Activated CD4-positive, alpha-beta T cell treated with anti-CD3 and anti-CD28 coated beads, Interleukin-2, amount 50 U/mL, for 48 hours (primary cell): Measurements from ENCODE around the gene RASGRF1.
A peak's percentile ranks its signal among the peaks of the same experiment; 100 is the strongest.

Source experiments
- DNase-seq, 2 experiments: peaks; one replicate each; pipeline ENCODE4 v3.0.0-alpha.2; 2020

The RASGRF1 gene

GRCh38 chr15:79101866-79102581 lies 11.4 kb upstream of the RASGRF1 start:
- no peak for DNase-seq

- DNase-seq: no peak
Observed at GRCh38 chr15:79099692-79100091, 9.1 kb upstream of the RASGRF1 start.

DNA sequence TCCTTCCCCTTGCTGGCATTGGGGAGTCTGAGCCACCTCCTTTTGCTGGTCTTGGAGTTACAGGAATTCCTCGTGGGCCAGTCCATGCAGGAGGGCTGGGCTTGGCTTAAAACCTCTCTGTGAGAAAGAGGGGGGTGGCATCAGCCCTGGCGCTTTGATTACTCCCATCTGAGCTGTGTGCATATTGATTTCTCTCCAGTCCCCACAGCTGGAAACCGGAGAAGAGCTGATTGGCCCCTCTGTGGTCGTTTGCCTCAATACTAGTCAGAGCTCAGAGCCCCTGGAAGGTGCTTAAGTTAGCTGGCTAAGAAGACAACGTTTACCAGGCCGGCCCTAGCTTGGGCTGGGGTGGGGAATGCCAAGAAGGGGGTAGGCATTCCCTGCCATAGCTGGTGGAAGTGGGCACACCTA lies 4.0 kb upstream of the RASGRF1 start:
- no peak for DNase-seq

DNA sequence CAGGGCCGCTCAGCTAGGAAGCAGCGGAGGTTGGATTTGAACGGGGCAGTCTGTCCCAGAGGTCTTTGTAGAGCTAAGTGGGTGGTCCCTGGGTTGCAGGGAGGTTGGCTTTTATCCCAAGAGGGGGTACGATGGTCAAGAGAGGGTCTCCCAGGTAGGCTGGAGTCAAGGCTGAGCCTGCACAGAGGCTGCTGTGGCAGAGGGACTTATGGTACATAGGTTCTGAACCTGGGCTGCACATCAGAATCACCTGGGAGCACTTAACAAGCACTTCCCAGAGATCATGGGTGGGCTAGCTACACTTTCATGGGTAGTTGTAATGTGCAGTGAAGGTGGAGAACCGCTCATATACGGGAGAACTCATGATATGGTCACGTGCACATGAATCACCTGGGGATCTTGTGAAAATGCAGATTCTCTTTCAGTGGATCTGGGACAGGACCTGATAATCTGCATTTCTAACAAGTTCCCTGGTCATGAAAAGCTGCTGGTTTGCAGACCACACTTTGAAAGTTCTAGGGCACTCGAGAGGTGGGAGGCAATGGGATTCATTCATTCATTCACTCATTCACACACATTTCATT lies 2.9 kb upstream of the RASGRF1 start:
- no peak for DNase-seq

DNA sequence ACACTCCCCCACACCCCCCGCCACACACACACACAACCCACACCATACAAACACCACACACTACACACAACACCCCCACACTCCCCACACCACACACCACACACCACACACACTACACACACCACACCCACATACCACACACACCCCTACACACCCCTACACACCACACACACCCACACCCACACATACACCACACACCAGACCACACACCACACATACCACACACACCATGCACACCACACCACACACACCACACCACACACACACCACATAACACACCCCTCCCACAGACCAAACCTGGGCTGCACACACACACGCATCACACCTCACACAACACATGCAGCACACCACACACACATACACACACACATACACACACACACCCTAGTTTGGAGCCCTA lies 1.8 kb upstream of the RASGRF1 start:
- no peak for DNase-seq

GRCh38 chr15:79091204-79091867 lies 756 bp upstream of the RASGRF1 start:
- DNase-seq: peak; percentile 20 to 34

DNA sequence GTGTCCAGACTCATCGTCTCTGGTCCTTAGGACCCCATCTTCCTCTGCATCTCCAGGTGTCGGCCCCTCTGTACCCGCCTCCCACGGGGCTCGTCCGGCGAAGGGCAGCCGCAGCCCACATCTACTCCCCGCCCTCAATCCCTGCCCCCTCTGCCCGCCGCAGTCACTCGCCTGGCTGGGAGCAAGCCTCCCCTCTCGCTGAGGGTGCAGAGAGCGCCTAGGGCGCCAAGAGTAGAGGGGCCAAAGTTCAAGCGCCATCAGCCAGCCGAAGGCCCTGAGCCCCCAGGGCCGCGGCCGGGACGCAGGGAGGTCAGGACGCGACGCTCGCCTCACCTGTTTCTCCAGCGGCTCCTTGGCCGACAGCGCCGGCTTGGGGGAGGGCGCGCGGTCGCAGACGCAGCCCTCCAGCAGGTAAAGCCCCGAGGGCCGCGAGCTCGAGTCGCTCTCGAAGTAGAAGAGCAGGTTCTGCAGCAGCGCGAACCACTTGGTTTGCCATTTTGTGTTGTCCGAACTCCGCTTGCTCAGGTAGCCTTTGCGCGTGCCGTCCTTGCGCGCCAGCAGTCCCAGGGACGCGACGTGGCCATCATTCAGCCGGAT lies 592 bp downstream of the RASGRF1 start:
- no peak for DNase-seq

- no peak for DNase-seq
Observed at GRCh38 chr15:79089331-79089889, 1.2 kb downstream of the RASGRF1 start.

DNA sequence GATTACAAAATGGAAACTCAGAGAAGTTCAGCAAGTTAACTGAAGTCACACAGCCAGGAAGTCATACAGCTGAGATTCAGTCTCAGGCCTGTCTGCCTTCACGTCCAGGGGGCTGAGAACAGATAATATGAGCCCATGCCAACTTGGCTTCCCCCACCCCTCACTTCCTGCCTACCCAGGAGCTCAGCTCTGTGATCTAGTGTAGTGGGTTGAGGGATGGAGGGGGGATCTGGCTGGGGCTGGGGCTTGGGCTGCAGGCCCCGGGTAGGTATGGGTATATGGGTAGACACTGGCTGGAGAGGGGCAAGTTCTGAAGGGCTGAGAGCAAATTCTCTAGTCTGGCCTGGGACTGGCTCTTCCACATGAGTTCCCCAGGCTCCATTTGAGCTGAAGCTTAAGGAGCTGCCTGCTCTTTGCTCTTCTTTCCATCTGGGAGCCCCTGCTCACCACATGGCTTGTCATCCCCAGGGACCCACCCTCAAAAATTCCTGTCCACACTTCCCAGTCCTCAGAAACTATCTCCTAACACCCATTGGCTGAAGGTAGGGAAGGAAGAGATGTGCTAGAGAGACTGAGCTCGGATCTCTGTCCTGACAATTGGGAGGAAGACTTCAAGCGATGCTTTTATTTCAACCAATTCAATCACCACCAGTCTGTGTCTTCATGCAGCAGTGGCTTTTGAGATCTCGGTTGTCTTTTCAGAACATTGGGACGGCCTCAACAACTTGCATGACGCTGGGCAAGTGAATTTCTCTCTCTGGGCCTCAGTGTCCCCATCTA lies 2.0 kb downstream of the RASGRF1 start:
- no peak for DNase-seq

- DNase-seq: no peak
Observed at GRCh38 chr15:79086814-79087213, 3.8 kb downstream of the RASGRF1 start.

GRCh38 chr15:79084308-79084968 lies 6.1 kb downstream of the RASGRF1 start:
- DNase-seq: no peak

DNA sequence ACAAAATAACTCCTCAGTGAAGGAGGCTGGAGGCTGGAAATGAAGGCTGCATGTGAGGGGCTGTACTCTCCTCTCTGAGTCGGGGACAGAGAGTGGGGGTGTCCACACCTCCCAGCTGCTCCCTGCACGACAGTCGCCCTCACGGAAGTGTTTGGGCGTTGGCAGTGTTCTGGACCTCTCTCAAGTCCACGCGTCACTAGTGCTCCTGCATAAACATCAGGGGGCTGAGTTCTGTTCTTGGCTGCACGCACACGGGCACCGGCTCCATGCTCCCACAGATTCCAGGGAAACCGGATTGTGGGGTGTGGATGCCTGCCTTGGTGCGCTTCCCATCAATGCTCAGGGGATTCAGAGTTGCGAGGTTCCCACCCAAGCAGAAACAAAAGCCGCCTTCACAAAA lies 7.4 kb downstream of the RASGRF1 start:
- no peak for DNase-seq

GRCh38 chr15:79082363-79083070 lies 8.1 kb downstream of the RASGRF1 start:
- DNase-seq: no peak

GRCh38 chr15:79078763-79079410 lies 11.7 kb downstream of the RASGRF1 start:
- no peak for DNase-seq

DNA sequence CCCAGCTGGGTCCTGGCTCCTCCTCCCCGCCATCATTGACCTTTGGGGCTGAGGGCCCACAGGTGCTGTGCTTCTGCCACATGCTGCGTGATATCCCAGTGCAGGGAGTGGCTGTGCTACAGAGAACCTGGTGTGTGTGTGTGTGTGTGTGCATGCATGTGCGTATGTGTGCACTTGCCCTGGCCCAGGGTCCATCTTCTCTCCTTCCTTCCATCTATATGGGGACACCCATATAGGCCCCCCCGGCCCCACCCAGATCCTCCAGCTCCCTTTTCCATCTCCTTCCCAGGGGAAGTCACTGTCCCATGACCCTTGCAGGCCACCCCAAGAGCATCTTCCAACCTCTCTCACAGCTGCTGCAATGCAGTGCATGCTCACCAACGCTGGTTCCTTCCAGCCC lies 12.6 kb downstream of the RASGRF1 start:
- no peak for DNase-seq

DNA sequence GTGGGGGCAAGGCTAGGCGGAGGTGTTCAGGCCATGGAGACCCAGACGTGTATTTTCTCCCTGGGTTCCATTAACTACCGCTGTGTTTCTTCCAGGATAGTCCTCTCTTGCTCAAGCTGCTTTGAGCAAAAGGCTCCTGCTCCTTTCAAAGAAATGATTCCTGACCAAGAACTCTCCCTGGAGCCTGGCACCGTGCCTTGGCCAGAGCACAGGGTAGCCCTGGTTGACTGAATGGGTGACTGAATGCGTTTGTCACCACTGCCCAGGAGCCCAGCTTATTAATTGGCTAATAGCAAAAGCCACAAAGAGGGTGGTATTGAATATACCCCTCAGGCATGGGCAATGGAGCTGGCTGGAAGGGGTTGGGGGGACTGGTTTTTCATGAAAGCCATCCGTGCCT lies 13.9 kb downstream of the RASGRF1 start:
- DNase-seq: no peak

GRCh38 chr15:79075256-79075655 lies 15.3 kb downstream of the RASGRF1 start:
- no peak for DNase-seq

GRCh38 chr15:79073336-79073735 lies 17.2 kb downstream of the RASGRF1 start:
- no peak for DNase-seq

GRCh38 chr15:79071901-79072300 lies 18.7 kb downstream of the RASGRF1 start:
- no peak for DNase-seq

DNA sequence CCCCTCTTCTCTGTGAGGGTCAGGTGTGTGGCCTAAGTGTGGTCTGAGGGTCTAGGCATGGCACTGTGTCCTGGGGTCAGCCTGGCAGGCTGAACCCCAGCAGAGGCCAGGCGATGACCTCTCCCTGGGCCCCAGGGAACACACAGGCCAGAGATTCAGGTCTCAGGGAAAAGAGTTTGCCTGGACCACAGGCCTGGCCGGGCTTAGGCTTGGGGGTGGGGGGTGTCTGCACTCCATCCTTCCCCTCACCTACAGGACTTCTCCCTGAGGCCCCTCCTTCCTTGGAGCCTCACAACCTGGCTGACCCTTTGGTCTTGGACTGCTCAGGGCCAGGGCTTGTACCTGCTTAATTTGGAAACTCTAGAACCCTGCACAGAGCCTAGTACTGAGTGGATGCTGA lies 21.8 kb downstream of the RASGRF1 start:
- DNase-seq: no peak

- DNase-seq: no peak
Observed at GRCh38 chr15:79067969-79068368, 22.6 kb downstream of the RASGRF1 start.
